HG03378 (cell line): Measurements from ENCODE around the gene PDZRN3.

Source experiments
- ATAC-seq: cut with Tn5 transposase; IDR thresholded peaks from one replicate; pipeline ENCODE4 v1.9.1; 2021; ENCODE audit warnings: mild to moderate bottlenecking, moderate library complexity; ENCODE audit not compliant: unreplicated experiment

The PDZRN3 gene

GRCh38 chr3:73401059-73401458 is 223.7 kb downstream of the PDZRN3 start:
- ATAC-seq: no peak

DNA sequence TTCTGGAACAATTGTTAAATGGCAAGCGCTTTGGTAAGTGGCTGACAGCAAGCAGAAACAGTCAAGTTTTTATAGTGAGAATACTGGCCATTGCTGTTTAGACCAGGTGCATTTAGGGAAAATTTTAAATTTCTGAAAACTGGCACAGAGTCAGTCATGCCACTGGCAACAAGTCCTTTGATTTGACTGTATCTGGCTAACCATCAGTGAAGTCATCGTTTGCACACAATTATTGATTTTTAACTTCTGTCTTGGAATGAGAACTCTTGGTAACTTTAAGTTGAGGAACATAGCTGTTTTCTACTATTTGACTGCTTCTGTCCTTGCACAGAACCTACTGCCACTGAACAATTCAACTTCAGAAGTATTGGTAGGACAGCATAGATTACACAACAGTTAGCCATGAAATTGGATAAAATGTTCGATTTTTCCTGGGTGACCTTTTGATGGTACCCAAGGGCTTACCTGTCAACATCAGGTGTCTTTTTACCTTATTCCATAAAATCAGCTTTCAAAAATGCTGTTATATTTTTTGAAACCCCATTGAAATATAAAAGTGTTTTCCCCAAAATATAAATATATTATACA is 225.0 kb downstream of the PDZRN3 start:
- no peak for ATAC-seq

DNA sequence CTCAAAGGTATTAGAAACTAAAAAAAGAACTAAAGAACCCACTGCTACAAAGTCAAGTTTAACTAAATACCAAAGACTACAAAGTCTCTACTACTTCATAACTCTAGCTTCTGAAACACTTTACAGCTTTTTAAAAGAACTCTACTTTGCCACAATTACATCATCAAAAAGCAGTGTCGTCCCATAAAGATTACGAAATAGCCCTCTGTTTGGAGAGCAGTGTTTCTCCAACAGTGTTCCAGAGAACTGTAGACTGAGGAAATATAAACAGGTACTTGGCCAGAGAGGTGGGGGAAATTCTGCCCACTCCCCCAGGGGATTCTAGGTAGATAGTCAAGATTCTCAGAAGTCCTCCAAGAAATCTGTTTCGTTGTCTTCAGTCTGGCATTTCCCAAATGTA is 225.6 kb downstream of the PDZRN3 start:
- ATAC-seq: no peak

GRCh38 chr3:73398084-73398483 is 226.7 kb downstream of the PDZRN3 start:
- ATAC-seq: no peak

- ATAC-seq: no peak
Observed at GRCh38 chr3:73394240-73394639, 230.5 kb downstream of the PDZRN3 start.

DNA sequence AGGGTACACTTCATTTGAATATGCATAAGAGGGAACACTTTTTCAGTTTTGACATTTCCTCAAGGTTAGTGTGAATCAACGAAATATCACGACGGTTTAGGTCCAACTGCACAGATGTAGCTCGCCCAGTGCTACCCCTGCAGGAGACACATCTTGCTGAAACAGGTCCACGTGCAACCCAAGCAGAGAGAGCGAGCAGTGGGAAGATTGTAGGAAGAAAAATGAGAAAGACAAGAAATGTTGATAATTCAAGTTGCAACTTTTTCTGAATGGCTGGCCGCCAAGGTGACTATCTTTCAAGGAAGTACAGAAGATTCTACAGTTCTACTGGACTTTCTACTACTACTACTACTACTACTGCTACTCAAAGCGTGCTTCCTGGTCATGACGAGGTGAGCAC is 231.7 kb downstream of the PDZRN3 start:
- no peak for ATAC-seq

DNA sequence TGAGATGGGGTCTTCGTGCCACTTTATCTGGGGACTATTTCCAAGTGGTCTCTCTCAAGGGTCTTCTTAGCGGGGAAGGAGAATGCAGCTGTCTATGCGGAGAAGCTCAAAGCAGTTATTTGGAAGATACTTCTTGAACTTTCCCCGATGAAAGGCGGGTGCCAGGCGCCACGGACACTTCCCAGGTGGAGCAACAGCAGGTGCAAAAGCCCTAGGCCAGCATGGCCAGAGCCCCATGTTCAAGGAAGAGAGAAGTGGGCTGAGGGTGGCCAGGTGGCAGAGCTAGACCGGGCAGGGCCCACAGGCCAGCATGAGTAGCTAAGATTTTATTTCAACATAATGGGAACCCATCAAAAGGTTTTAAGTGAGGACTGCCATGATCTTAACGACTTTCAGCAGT is 232.8 kb downstream of the PDZRN3 start:
- no peak for ATAC-seq

- no peak for ATAC-seq
Observed at GRCh38 chr3:73389928-73390327, 234.8 kb downstream of the PDZRN3 start.

DNA sequence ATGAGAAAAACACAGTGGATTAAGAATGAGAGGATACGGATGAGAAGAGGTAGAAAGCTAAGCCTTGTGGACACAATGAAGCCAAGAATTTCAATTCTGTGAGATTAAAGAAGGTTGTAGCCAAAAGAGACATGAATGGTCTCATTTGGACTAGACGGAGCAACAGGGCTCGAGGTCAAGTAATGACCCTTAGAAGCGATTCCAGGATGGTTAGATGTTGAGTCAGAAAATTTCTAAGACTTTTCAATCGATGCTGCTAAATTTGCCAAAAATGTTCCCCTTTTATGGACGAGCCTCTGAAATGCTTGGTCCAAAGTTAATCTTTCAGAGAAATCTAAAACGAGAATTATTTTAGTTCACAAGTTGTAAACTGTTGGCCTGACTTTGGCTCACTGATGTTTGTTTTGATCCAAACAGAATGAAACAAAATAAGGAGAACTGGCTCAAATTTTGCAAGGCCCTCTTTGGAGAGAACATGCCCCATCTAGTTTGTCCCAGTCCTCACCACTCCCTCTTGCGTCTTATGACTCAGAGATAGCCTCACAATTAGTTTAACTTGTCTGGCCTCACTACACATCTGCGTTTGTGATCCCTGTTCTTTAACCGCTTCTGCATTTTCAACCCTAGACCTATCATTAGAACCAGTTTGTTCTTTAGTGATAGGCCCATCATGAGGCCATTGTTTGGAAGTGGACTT is 235.5 kb downstream of the PDZRN3 start:
- no peak for ATAC-seq

- no peak for ATAC-seq
Observed at GRCh38 chr3:73385568-73385967, 239.2 kb downstream of the PDZRN3 start.

DNA sequence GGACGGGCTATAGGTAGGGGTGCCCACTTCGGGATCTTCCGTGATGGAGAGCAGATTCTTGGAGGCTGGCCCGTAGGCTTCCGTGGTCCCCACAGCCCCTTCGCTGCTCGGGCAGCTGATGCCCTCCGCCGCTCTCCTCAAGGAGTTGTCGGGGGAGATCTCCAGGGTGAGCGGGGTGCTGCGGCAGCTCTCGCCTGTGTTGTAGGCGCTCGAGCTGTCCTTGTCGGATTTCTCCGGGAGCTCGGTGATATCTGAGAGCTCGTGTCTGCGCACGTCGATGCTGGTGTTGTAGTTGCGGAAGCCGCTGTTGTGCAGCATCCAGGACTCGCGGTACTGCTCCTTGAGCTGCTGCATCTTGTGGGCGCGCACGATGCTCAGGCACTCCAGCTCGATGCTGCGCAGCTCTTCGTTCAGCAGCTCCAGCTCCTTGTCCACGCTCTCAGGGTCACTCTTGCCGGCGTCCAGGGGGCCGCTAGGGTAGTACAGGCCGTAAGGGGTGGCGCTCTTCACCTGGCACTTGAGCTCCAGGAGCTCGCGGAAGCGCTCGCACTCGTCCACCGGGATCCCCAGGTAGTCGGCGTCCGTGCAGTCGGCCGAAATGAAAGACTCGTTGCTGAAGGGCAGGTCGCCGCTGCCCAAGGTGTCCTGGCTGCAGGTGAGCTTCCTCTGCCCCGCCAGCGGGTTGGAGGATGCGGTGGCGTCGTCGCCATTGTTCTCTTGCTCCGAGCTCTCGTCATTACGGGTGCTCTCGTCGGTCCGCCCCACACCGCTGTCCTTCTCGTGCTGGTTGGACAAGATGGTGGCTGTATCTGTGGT is 240.4 kb downstream of the PDZRN3 start:
- no peak for ATAC-seq

GRCh38 chr3:73383470-73384049 is 241.2 kb downstream of the PDZRN3 start:
- no peak for ATAC-seq

DNA sequence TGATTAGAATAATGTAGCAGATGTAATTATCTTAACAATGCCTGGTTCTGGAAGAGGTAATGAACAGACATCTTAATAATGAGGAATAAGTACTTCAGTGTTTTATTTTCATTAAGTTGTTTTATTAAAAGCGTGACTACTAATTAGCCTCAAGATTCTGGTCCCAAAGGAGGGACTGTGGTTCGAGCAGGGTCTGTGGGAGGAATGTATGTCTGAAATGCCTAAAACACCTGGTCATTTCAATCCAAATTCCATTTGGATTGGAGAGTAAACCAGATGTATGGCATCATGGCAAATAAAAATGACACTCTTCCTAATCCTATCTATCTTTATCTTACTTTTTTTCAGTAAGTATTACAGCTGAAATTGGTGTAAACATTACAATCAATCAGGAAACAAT is 243.2 kb downstream of the PDZRN3 start:
- ATAC-seq: no peak

GRCh38 chr3:73380735-73381532 is 243.8 kb downstream of the PDZRN3 start:
- no peak for ATAC-seq

GRCh38 chr3:73379465-73379864 is 245.3 kb downstream of the PDZRN3 start:
- ATAC-seq: no peak

DNA sequence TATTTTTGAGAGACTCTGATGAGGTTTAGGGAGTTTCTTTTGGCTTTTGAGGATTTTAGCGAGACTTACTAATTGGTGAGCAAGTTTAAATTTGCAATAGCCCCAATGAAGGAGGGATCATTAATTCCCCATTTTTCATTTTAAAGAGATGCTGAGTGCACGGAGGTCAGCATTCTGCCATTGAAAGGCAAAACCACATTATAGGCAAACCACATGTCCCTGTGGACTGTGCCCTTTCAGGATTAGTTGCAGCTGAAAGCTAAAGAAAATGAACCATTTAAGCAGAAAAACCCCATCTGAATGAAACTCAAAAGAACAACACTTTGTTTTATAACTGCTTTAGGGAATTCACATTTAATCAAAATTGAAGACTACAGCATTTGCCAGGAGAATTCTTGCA is 246.5 kb downstream of the PDZRN3 start:
- ATAC-seq: no peak

GRCh38 chr3:73365756-73366397 is 258.9 kb downstream of the PDZRN3 start:
- ATAC-seq: no peak

- ATAC-seq: no peak
Observed at GRCh38 chr3:73364517-73364916, 260.2 kb downstream of the PDZRN3 start.

GRCh38 chr3:73363093-73363492 is 261.6 kb downstream of the PDZRN3 start:
- ATAC-seq: no peak

DNA sequence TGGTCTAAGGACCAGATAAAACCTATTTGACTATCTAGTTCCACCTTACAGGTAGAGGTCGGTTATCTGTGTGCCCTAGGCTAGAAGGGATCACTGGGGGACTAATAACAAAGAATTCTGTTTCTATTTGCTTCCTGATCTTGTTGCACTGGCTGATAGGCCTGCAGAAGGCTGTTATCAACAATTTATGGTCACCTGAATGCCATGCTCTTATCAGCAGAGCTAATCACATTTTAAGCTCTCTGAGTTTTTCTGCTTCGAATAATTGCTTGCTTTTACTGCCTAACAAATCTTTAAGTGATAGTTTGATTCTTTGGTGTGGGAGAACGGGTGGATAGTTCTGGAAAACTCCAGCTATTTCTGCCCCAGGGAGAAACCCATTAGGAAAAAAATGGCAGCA is 263.1 kb downstream of the PDZRN3 start:
- ATAC-seq: no peak
